HG03280 (cell line): ENCODE results near the gene QKI.
A peak's percentile ranks its signal among the peaks of the same experiment; 100 is the strongest.

Experiments used
- ATAC-seq: cut with Tn5 transposase; IDR thresholded peaks from one replicate; pipeline ENCODE4 v1.9.1; 2021; ENCODE audit warnings: mild to moderate bottlenecking, moderate library complexity; ENCODE audit not compliant: unreplicated experiment

The QKI gene

DNA sequence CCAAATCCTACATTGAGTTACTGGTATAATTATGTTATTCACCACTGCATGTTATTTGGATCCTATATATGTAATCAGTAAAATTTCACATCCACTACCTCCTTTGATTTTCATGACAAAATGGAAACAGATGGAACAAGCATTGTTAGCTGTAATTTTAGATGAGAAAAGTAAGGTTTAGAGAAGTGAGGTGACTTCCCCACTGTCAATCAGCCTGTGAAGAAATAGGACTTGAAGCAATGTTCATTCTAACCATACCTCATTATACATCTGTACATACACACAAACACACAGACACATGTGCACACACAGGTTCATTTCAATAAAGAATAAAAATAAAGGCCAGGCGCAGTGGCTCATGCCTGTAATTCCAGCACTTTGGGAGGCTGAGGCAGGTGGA, 23.7 kb upstream of the QKI start:
- no peak for ATAC-seq

DNA sequence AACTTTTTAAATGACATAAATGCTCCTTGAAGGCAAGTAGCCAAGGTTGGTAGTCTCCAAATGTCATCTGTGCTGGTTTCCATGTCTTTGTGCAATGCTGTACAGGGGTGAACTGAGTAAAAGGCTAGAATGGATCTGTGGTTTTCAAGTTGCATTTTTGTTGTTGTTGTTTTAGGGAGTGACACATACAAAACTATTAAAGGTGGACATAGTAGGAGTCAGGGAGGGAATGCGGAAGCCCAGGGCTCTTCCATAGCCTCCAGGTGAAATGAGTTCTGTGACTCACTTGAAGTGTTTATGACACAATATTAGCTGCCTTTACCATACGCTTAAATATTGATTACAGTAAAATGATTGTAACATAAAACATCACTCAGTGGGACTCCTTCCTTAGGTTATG, 22.5 kb upstream of the QKI start:
- ATAC-seq, result no peak

DNA sequence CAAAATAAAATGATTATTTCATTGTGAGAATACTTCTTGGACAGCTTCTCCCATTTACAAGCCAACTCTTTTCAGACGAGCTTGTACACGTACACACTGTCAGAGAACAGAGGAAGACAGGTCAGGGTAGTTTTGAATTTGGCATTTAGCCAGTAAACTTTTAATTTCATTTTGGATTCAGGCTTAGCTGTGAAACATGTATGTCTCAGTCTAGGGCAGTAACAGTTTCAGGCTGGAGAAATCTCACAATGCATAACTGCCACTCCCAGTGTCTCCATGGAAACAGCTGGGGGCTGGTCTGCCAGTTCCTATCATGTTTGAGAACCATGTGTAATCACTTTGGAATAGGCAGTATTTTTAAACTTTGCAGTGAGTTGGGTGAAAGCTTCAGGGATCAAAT, 22.0 kb upstream of the QKI start:
- no peak for ATAC-seq

DNA sequence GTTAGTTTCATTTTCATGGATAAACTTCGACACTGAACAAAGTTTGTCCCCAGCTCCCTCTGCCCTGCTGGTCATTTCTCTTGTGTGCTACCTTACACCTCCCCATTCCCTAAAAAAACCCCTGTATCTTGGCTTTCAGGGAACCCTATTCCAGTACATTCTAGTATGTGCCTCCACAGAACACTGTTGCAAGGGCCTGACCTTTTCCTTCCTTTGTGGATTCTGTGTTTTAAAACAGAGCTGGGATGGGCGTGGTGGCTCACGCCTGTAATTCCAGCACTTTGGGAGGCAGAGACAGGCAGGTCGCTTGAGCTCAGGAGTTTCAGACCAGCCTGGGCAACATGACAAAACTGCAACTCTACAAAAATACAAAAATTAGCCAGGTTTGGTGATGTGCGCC, 20.6 kb upstream of the QKI start:
- no peak for ATAC-seq

DNA sequence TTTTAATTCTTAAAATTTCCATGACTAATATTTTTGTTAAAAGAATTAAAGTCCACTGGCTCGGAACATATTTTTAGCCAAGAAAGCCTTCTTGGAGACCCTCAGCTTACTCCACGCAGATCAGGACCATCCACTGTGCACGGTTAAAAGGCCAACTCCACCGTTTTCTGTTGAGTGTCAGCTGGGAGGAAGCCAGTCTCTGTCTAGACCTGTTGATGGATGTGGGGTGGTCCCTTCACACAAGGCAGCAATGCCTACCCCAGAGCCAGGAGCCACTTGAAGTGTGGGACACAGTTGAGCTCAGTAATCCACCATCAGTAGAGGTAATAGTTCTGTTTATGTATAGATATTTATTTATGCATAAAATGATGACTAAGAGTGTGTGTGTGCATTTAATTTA, 19.9 kb upstream of the QKI start:
- ATAC-seq, result no peak

DNA sequence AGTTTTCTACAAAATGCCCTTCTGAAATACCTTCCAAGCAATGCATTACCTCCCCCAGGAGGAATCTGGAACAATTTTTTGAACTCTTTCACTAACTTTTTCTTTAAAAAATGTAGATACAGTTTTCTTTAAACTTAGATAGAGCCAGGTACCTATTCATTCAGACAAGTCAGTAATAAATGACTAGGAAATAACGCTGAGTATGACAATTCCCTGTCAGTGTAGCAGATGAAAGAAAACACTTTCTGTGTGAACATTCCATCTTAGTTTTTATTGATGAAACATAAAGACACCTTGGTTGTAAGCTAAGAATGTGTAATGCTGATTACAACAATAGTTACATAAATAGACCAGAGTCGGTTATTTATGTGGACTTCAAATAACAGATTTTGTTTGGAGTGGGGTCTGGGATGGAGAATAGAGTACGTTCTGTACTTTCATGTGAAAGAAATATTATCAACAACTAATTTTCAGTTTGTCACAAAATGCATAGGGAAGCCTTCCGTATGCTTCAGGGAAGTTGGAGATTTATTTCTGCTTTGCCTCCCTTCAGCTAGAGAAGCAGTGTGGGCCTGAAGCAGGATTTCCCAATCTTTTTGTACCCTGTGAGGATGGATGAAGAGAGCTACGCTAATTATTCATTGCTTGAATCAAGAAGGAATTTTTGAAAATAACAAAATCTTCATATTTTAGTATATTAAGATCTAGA, 19.2 kb upstream of the QKI start:
- no peak for ATAC-seq

DNA sequence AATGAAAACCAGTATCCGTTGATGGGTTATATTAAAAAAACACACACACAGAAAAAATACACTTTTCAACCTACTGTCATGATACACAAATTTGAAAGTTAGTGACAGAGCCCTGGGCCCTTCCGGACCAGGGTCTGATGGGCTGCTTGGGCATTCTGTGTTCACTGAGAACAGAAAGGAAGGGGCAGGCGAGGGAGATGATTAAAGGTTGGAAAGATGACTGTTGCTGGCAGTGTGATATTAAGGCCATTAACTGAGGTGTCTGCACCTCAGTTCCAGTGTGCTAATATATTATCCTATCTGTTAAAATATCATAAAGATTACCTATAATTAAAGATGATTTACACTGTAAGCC, 18.7 kb upstream of the QKI start:
- no peak for ATAC-seq

DNA sequence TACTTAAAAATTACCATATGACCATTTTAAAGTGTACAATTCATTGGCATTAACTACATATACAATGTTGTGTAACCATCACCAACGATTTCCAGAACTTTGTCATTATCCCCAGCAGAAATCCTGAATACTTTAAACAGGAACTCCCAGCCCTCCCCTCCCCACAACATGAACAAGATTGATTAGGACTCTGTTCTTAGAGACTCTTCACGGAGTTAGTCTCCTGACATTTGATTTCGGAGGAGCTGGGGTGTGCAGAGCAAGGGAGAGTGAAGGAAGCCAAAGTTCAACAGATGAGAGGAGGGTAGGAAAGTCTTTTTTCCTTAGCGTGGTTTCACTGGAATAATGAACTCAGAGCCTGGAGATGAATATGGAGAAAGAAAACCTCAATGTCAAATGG, 17.2 kb upstream of the QKI start:
- ATAC-seq, result no peak

DNA sequence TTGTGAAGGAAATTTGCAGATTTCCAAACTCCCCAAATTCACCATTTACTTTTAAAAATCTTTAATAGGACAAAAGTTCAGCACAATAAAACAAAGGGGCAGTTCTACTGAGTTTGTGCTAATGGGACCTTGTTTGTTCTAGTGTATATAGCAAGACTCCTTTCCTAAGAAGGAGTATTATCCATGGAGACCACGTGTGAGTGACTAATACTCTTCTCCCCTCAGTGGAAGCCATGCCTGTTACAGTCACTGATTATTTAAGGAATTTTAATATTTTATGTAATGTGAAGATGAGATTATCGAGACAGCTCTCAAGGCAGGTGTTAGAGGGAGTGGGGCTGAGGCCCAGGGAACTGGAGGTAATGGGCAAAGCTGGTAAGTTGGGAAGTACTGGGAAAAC, 16.4 kb upstream of the QKI start:
- ATAC-seq, result no peak

DNA sequence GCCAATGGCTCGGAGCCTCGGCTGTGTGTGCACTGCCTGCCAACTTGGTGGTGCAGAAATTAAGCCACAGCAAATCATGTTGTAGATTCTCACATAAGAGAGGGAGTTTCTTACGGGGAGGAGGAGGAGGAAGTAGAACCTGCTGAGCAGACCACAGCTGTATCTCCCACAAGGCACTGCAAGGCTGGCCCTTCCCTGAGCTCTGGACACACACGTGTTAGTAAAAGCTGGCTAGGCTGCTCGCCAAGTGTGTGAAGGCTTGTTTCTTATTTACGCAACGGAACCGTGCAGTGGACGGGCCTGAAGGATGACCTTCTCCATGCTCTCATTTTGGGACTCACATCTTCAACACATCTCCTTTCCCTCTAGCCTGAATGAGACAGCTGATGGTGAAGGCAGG, 15.7 kb upstream of the QKI start:
- no peak for ATAC-seq

DNA sequence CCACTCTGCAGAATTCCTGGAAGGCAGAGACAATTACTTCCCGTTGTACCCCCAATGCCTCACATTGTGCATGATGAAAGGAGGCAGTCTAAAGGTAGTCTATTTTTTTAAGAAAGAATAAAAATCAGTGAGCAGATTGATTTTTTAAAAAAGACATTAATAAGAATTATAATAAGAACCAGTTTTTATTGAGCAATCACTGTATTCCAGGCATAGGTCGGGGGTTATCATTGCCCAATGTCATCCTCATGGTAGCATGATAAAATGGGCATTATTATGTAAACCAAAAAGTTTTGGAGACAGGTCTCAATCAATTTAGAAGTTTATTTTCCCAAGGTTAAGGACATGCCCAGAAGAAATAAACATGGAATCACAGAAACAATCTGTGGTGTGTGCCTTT, 14.0 kb upstream of the QKI start:
- no peak for ATAC-seq

DNA sequence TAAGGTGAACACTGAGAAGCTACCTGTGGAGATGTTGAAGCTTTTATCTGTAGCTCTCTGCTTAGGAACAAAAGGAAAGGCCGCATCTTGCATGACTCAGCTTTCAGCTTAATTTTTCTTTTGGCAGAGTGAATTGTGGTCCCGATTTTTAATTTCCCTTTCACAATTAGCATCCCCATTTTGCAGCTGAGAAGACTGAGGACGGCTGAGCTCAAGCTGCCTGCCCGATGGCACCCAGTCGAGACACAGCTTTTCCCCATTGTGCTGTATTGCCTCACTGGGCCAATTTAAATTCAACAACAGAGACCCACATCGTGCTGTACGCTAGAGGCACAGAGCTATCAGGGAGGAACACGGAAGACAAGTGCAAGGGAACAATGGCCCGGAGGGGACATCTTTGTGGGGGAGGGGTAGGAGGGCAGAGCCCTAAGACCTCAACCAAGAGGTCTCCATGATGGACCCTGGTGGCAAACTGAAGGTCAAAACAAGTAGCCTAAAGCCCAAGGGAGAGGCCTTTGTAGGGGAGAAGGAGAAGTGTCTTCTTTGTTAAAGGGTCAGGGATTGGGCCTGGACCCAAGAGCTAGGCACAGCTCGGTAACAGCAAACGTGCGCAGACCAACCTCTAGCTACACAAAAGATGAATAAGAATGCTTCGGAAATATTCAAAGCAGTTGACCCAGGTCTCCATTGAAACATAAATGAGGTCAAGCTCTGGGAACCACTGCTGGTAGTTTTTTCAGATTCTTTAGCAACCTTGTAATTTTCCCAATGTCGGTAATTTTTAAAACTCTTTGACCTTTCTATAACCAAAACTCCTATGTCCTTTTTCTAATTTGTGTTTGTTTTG, 13.3 kb upstream of the QKI start:
- no peak for ATAC-seq

DNA sequence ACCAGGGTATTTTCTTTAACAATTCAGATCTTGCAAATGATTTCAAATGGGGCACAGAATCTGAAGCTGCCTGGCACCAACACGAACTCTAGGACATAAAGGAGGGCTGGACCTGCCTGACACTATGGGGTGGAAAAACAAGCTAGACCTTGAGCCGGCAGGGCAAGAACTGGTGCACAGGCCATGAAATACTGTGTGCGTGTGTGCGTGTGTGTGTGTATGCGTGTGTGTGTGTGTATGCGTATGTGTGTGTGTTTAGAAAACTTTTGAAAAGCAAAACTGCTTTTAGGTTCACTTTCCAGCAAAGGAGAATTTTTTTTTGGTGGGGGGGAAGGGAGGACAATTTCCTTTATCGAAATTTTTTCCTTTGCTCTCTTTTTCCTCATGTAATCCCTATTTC, 11.9 kb upstream of the QKI start:
- no peak for ATAC-seq

DNA sequence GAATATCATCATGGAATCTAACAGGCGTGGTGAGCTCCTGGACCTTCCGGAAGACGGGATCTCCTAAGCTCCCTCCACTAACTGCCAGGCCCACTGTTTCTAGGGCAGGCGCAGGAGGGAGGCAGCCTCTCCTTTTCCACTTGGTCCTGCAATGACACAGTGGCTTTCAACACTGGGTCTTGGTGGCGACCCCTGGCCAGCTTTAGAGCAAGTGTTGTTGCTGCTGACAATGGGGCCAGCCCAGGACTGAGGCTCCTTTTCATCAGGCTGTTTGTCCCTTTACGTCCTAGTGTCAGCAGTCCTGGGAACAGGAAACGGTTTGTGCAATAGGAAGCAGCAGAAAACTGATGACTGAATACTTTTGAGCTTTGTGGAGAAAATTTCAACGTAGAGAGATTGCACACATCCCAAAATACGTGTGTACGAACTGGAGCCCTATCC, 9.7 kb upstream of the QKI start:
- no peak for ATAC-seq

DNA sequence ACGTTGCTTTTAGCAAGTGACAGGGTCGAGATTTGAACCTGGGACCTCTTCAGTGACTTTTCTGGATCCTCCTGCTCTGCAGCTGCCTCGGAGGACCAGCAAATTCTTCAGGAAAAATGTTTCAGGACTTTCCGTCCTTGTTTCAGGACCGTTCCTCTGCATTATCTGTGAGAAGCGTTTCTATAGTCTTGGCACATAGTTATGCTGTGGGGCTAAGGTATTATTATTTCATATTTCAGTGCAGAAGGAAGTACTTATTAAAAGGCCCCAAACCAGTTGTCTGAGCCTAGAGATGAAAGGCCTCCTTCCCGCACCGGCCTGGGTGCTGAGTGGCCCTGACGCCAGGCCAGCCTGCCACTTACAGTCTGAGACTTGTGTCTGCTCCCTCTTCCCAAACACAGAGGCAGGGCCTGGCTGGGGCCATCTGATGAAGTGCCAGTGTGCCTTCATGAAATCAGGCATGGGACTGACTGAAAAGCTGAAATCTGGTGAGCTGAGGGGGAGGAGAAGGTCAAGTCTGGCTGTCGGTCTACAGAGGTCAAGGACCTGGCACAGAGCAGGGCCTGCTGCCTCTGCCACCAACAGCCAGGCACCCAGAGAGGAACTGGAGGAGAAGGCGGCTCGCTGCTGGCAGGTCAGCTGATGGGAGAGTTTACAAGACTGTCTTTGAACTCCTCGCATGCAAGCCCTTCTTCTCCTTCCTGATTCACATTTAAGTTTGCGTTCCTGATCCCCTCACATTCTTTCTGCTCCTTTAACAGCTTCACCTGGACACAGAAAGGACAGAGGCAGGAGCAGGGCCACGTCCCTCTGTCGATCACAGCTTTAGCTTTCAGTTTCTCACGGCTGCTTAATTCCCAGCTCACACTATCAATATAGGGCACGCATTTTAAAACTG, 8.9 kb upstream of the QKI start:
- ATAC-seq, result peak; percentile 79

DNA sequence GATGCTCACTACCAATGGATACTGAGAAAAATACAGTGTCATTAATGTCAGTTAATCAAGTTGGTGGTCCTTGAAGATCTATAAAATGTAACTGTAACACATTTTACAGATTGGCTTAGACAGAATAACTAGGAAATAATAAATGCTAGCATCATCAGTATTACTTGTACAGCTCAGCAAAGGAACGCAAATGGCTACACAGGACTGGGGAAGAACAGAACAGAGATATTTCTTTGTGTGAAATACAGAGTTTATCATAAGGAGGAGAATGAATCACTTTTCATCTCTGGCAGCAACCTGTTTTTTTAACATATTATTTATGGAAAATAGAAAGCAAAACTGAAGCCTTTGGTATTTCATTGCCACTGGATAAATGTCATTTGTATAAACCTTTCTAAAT, 8.2 kb upstream of the QKI start:
- ATAC-seq, result peak; percentile 17

DNA sequence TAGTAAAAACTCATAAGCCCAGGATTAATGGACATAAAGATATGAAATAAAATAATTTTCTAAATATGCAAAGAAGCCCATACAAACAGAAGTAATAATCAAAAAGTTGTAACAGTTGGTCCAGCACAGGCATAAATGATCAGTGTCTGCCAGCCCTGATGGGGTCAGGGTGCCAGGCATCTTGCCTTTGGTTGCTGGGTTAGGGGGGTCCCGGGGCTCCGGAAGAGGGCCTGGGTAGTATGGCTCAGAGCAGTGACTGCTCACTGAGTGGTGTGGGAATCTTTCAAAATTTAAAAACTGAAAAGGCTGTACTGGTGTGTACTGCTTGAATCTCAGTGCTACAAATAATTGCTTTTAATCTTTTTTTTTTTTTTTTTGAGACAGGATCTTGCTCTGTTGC, 7.7 kb upstream of the QKI start:
- ATAC-seq, result no peak

DNA sequence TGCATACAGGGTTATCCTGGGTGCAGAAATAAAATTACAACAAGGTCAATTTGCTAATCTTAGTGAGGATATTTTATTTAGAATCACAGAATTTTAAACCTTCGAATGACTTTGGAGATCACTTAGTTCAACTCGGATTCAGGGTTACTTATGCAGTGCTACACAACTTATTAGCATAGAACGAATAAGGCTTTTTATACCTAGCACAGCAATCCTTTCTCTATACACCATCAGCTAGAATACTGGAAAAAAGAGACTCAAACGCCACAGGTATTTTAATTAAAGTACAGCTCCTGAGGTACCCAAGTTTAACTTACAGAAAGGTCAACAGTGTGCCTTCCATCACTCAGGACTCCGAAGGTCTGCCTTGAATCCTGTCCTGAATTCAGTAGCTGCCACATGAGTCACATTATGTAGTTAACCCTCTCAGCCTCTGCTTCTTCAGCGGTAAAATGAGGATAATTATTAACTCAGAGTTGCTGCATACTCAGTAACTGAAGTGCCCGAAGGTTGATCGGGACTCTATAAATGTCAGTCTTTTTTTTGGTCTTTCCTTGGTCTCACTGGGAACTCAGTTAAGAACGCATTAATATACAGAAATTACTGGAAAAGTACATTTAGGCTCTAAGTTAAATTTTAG, 6.0 kb upstream of the QKI start:
- no peak for ATAC-seq

DNA sequence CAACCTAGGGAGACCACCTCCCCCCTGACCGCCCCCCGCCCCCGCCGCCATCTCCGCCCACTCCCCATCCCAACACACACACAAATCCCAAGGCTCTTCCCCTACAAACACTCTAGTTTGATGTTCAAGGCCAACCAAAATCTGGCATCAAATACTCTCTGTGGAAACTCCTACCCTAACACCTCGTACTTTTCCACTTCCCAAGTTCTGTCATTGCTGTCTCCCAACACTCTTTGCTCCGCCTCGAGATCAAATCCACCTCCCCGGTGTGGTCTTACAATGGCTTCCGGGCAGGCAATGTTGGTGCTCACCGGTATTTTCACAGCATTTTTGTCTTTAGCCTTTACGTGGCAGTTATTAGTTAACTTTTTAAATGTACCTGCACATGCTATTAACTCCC, 4.8 kb upstream of the QKI start:
- no peak for ATAC-seq

DNA sequence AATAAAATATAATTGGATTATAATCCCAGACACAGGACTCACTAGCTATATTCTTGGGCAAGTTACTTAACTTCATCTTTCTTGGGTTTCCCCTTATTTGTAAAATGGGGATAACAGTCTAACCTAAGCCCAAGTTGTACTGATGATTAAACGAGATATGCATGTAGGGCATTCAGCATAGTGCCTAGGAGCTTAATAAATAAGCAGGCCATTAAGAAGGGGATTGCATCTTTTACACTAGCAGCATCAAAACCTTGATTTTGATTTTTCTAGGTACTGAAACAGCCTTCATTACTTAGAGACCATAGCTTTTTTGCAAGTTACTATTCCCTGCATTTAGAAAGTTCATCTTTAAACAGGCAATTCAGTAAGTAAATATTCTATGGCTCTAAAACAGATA, 2.2 kb upstream of the QKI start:
- ATAC-seq, result no peak

DNA sequence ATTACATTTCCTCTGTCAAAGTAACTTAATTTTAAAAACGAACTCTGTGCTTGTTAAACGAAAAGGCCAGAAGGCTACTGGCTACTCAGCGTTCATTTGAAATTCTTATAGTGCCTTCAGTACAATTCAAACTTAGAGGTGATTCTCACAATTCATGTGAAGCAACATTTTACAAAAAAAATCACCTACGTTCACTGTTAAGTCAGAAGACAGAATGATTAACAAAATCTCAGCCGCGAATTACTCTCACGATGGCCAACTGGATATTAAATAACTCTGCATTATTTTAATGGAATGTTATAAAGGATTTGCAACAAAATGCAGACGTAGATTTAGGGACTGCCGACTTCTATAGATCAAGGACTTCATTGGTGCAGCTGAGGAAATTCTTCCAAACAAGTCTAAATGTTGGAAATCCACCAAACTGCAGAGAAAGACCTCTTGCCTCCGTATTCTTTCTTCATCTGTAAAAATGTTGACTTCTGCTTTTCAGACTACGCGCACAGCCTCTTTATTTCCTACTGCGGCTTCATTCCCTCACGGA, 1.6 kb upstream of the QKI start:
- no peak for ATAC-seq
